22Rv1 (cell line): Measurements from ENCODE around the gene ACACB.

Experiments used
- ZFX ChIP-seq: fragments of 450-650 bp; IDR thresholded peaks from 2 replicates; pipeline ENCODE4 v1.6.1; 2017; ENCODE audit warnings: antibody characterized with exemption, borderline replicate concordance
- TF ChIP-seq, protein P1 (sequence below): fragments of 450-650 bp; IDR thresholded peaks from 2 replicates; pipeline ENCODE4 v1.5.1; 2017; ENCODE audit warnings: mild to moderate bottlenecking

DNA sequence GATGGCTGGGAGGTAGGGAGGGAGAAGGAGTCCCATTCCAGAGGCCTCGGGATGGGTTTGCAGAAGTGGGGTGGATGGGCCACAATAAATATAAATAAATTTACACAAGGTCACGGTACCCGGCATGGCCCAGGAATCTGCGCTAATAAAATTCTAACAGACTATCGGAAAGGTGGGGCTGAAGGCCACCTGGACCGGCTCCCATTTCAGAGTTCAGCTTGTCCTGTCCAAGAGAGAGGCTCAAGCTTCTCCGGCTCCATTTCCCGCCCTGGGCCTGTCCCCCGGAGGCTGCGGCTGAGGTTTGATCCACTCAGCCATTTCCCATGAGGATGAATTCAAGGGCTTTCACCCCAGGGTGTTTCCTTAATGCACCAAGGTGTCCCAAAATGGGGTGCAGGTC is 162.5 kb downstream of the ACACB start:
- TF ChIP-seq, protein P1, sequence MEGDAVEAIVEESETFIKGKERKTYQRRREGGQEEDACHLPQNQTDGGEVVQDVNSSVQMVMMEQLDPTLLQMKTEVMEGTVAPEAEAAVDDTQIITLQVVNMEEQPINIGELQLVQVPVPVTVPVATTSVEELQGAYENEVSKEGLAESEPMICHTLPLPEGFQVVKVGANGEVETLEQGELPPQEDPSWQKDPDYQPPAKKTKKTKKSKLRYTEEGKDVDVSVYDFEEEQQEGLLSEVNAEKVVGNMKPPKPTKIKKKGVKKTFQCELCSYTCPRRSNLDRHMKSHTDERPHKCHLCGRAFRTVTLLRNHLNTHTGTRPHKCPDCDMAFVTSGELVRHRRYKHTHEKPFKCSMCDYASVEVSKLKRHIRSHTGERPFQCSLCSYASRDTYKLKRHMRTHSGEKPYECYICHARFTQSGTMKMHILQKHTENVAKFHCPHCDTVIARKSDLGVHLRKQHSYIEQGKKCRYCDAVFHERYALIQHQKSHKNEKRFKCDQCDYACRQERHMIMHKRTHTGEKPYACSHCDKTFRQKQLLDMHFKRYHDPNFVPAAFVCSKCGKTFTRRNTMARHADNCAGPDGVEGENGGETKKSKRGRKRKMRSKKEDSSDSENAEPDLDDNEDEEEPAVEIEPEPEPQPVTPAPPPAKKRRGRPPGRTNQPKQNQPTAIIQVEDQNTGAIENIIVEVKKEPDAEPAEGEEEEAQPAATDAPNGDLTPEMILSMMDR, result no peak
- TF ChIP-seq ZFX, result no peak
